GM12801 (cell line): ENCODE data around the gene ACP1.

Experiments used
- TF ChIP-seq, protein P1 (sequence below): IDR thresholded peaks from one replicate; pipeline ENCODE4 v1.5.1; 2011; ENCODE audit warnings: control low read depth; ENCODE audit not compliant: insufficient read length; ENCODE audit errors: extremely low read depth

ACP1 gene

DNA sequence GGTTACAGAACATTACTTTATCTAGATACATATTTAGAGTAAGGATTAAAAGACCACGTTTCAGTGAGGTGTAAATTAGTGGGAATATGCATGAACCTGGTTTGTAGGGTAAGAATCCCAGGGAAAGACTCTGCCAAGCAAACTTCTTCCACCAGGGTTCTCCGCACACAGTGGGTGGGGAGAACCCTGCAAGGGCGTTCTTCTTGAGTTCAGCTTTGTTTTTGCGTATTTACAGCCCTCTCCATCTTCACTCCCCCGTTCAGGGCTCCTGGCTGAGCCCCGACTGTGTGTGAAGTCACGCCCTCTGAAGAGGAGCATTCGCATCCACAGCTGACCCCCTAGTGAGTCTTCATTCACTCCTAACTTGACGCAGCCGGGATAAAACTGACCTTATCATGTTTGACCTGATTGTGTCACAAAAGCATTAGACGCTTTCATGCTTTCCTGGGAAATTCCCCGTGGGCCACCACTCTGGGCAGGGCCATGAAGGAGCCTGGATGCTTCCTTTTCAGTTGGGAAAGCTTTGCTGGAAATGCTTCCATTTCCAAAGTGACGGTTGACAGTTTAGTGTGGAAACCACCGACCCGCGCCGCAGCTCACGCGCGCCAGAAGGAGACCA is 22.1 kb downstream of the ACP1 start:
- TF ChIP-seq, protein P1, sequence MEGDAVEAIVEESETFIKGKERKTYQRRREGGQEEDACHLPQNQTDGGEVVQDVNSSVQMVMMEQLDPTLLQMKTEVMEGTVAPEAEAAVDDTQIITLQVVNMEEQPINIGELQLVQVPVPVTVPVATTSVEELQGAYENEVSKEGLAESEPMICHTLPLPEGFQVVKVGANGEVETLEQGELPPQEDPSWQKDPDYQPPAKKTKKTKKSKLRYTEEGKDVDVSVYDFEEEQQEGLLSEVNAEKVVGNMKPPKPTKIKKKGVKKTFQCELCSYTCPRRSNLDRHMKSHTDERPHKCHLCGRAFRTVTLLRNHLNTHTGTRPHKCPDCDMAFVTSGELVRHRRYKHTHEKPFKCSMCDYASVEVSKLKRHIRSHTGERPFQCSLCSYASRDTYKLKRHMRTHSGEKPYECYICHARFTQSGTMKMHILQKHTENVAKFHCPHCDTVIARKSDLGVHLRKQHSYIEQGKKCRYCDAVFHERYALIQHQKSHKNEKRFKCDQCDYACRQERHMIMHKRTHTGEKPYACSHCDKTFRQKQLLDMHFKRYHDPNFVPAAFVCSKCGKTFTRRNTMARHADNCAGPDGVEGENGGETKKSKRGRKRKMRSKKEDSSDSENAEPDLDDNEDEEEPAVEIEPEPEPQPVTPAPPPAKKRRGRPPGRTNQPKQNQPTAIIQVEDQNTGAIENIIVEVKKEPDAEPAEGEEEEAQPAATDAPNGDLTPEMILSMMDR, result no peak

DNA sequence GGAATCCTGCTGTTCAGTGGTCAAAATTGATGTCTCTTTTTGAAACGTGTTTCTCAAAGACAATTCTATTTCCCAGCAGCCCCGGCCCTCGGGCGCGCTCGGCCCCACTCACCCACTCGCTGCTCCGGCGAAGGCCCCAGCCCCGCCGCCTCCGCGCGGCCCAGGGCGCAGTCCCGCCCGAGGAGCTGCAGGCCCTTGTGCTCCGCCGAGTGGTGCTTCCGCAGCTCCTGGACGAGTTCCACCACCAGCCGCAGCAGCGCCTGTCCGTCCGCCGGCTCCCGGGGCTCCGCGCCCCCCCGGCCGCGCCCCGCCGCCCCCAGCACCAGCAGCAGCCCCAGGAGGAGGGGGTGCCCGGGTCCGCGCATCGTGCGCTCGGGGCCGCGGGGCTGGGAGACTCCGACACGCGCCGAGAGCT is 22.7 kb downstream of the ACP1 start:
- TF ChIP-seq, protein P1, result no peak

DNA sequence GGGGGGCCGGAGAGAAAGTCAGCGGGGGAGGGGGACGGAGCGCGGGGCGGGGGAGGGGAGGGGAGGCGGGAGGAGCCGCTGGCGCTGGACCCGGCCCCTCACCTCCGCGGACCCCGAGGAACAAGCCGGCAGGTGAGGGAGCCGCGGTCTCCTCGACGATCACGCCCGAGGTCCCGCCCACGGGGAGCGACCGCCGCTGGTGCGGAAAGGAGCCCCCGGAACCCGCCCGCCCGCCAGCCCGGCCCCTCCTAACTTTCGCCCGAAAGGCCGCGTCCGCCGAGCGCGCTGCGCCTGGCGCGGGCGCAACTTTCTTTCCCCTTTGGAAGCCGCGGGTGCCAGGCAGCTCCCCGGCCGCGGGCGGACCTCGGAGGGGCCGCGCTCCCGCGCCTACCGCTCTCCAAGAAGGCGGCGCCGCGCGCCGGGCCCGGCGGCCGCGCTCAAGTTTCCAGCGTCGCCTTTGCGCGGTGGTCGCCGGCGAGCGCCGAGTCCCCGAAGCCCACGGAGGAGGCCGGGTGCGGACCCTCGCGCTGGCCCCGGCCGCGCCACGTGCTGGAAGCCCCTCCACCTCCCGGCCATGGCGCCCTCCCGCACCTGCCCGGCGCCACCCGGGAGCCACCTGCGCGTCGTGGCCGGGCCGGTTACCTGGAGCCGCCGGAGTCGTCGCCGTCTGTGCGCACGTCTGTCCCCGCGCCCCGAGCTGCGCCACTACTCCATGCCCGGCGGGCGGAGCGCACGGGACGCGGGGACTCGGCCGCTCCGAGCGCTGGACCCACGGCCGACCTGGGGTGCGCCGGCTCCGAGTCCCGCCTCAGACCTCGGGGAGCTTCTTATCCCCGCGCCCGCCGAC is 23.4 kb downstream of the ACP1 start, which contains the start of gene ALKAL2:
Gene ALKAL2 (minus strand): TSS at position 181 of the 847 bp plus-strand sequence. CDS start 256 bp downstream, outside the sequence.
- TF ChIP-seq, protein P1, result no peak

DNA sequence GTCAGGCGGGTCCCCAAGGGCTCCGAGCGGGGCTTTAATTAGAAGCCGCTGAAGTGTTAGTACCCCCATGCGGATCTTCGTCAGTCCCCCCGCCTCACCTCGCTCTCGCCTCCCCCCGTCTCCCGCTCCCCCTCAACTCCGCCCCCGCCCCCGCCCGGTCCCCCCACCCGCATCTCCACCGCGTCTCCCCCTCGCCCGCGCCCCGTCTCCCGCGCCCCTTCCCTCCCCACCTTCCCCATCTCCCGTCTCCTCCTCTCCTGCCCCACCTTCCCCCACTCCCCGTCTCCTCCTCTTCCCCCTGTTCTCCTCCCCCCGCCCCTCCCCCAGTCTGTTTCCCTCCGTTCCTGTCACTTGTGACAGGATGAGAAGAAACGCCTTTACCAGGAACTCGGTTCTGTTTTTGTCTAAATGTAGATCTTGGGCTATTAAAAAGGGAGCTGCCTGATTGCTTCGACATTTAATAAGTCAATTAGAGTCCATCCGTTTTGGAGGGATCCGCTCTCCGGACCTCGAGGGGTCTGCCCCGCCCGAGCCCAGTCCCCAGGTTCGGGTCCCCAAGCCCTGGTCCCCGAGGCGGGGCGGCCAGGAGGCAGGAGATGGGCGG is 24.1 kb downstream of the ACP1 start:
- TF ChIP-seq, protein P1, result no peak

DNA sequence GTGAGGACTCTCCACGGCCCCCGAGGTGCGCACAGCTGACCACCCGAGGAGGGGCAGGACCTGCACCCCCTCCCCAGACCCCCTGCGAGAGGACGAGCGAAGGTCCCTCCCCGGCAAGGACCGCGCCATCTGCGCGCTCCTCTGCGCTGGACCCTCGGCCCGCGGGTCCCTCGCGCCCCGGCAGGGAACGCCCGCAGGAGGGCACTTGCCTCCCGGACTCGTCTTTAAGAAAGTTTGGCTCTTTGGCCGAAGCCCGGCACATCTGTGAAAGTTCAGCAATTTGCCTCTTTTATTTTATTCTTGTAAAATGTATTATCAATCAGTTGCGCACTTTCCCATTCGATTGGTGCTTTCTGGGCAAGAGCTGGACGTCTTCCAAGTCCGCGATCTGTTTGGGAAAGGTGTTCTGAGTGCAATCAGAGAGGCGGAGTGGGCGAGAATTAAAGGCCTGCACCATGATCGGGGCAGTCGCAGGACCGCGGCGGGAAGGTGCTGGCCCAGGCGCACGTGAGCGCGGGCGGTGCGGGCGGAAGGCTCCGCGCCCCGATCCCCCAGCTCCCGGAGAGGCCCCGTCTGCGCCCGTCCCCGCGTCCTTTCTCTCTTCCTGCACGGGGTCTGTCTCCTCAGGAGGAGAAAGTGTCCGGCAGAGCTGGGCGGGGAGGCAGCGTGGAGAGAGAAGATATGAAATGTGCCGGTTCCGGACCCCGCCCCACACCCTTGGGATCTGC is 24.8 kb downstream of the ACP1 start:
- TF ChIP-seq, protein P1, result no peak

DNA sequence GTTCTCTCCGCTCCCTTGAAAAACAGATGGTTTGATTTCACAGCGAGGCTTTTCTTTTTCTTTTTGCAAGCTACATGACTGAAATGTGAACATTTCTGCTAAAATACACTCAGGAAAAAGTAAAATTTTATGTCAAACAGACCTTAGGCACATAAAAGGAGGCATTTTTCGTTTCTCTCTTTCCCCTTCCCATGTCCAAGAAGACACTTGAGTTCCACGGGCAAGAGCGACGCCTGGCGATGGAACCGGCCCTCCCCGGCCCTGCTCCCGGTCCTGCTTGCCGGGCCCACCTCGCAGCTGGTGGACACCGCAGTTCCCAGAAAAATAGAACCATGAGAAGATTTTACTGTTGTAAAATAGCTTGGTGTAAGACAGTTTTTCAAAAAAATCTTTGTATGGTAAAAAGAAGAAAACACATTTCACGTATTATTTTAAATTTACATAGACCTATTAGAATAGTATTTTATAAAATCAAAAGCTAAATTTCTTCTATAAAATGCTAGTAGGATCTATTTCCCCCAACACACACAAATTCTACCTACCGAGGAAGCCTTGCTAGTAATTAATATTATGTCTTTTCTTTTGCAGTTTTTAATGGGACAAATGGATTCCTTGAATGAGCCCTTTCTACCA is 25.5 kb downstream of the ACP1 start:
- TF ChIP-seq, protein P1, result no peak
